Measurements from ENCODE around the gene SPAG16.

DNA sequence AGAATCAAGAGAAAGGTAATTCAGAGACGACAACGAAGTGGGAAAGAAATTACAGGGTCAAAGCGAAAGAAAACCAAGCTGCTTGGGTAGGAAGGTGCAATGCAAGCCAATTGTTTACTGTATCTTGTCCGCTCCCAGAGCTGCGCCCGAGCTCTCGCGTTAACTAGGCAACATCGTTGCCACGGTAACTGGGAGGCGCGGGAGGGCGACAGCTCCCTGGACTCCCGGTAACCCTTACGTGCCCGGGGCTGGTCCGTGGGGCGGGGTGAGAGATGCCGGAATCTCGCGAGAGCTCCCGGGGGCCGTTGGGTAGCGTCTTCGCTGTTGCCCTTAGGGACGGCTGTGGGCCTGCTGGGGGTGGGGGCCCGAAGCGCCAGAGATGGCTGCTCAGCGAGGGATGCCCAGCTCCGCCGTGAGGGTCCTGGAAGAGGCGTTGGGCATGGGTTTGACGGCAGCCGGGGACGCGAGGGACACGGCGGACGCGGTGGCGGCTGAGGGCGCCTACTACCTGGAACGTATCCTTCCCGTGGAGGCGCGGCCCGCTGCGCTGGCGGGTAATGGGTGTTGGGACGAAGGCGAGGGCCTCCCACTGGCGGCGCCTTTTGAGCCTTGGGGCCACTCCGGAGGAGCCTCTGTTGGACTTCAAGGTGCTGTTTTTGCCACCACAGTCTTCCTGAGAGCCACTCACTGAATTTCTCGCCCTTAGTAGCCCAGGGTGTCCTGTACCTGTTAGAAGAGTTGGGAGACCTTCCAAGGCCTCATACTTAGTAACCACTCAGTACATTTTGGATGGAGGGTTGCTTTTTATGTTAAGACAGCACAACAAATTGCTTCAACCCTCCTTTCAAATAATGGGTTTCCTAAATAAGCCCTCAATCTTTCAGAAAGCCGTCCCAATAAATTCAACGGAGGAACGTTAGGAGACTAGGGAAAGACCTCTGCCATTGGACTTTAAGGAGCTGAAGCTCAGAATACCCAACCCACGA is at the start of gene SPAG16:
- TF ChIP-seq ARID2 (CRISPR knock-in tag; IDR thresholded peaks at IDR 0.05; ENCODE audit: borderline replicate concordance) (peak; percentile 80; the same call in 1 of the 2 replicates), ZBTB20 (CRISPR knock-in tag; IDR thresholded peaks at IDR 0.05; ENCODE audit: borderline replicate concordance, low read depth) (peak; percentile 75; the same call in 1 of the 2 replicates), JUND (CRISPR knock-in tag; IDR thresholded peaks at IDR 0.05) (no peak), RFX5 (IDR thresholded peaks at IDR 0.05; ENCODE audit: low read depth, low read length) (no peak; the same call in 1 of the 2 replicates), ELF1 (CRISPR knock-in tag; IDR thresholded peaks at IDR 0.05) (peak; percentile 80), REPIN1 (CRISPR knock-in tag; IDR thresholded peaks at IDR 0.05; ENCODE audit: borderline replicate concordance, low read depth) (peak; percentile 99), ONECUT2 (CRISPR knock-in tag; IDR thresholded peaks at IDR 0.05) (no peak), EP300 (IDR thresholded peaks at IDR 0.05; ENCODE audit: low read depth in 2 of 2, low read length in 2 of 2) (peak; percentile 37 to 50; a peak in 2 of 4 replicates), EP300 (CRISPR knock-in tag; IDR thresholded peaks at IDR 0.05; ENCODE audit: borderline replicate concordance) (0 out of 2 replicates have a peak, but pooled peaks have one; percentile 50), POLR2A (IDR thresholded peaks at IDR 0.05; ENCODE audit: insufficient read depth in 1 of 2, low read depth in 2 of 2, low read length in 2 of 2) (peak; percentile 82 to 89), ZNF354B (CRISPR knock-in tag; IDR thresholded peaks at IDR 0.05) (peak; percentile 71; the same call in 1 of the 2 replicates)
- TF ChIP-seq, protein P1, sequence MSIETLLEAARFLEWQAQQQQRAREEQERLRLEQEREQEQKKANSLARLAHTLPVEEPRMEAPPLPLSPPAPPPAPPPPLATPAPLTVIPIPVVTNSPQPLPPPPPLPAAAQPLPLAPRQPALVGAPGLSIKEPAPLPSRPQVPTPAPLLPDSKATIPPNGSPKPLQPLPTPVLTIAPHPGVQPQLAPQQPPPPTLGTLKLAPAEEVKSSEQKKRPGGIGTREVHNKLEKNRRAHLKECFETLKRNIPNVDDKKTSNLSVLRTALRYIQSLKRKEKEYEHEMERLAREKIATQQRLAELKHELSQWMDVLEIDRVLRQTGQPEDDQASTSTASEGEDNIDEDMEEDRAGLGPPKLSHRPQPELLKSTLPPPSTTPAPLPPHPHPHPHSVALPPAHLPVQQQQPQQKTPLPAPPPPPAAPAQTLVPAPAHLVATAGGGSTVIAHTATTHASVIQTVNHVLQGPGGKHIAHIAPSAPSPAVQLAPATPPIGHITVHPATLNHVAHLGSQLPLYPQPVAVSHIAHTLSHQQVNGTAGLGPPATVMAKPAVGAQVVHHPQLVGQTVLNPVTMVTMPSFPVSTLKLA (IDR thresholded peaks at IDR 0.05), result peak; percentile 67
- TF ChIP-seq, protein P2, sequence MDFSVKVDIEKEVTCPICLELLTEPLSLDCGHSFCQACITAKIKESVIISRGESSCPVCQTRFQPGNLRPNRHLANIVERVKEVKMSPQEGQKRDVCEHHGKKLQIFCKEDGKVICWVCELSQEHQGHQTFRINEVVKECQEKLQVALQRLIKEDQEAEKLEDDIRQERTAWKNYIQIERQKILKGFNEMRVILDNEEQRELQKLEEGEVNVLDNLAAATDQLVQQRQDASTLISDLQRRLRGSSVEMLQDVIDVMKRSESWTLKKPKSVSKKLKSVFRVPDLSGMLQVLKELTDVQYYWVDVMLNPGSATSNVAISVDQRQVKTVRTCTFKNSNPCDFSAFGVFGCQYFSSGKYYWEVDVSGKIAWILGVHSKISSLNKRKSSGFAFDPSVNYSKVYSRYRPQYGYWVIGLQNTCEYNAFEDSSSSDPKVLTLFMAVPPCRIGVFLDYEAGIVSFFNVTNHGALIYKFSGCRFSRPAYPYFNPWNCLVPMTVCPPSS (IDR thresholded peaks at IDR 0.05), result no peak
- TF ChIP-seq, protein P3, sequence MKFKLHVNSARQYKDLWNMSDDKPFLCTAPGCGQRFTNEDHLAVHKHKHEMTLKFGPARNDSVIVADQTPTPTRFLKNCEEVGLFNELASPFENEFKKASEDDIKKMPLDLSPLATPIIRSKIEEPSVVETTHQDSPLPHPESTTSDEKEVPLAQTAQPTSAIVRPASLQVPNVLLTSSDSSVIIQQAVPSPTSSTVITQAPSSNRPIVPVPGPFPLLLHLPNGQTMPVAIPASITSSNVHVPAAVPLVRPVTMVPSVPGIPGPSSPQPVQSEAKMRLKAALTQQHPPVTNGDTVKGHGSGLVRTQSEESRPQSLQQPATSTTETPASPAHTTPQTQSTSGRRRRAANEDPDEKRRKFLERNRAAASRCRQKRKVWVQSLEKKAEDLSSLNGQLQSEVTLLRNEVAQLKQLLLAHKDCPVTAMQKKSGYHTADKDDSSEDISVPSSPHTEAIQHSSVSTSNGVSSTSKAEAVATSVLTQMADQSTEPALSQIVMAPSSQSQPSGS (CRISPR knock-in tag; IDR thresholded peaks at IDR 0.05), result peak; percentile 90
- TF ChIP-seq, protein P4, sequence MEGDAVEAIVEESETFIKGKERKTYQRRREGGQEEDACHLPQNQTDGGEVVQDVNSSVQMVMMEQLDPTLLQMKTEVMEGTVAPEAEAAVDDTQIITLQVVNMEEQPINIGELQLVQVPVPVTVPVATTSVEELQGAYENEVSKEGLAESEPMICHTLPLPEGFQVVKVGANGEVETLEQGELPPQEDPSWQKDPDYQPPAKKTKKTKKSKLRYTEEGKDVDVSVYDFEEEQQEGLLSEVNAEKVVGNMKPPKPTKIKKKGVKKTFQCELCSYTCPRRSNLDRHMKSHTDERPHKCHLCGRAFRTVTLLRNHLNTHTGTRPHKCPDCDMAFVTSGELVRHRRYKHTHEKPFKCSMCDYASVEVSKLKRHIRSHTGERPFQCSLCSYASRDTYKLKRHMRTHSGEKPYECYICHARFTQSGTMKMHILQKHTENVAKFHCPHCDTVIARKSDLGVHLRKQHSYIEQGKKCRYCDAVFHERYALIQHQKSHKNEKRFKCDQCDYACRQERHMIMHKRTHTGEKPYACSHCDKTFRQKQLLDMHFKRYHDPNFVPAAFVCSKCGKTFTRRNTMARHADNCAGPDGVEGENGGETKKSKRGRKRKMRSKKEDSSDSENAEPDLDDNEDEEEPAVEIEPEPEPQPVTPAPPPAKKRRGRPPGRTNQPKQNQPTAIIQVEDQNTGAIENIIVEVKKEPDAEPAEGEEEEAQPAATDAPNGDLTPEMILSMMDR (CRISPR knock-in tag; IDR thresholded peaks at IDR 0.05), result no peak; the same call in 1 of the 2 replicates
